ENCODE measurements around the gene NAP1L5.

DNA sequence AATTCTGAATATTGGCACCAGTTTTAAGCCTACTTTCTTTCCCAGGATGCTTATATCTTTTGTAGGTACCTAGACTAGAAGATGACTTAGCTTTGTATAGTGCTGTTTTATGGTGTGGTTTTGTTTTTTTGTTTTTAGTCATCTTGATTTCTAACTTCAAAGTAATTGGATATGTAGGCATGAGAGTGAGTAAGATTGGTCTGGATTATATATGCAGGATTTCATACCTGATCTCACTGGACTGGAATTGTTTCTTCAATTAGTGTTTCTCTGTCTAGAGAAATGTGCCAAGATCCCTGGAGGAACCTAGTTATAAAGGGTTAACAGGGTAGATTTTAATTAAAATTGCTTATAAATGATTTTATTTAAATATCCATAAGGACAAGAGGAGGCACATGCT lies 23.1 kb downstream of the NAP1L5 start:
- TF ChIP-seq, protein P1, sequence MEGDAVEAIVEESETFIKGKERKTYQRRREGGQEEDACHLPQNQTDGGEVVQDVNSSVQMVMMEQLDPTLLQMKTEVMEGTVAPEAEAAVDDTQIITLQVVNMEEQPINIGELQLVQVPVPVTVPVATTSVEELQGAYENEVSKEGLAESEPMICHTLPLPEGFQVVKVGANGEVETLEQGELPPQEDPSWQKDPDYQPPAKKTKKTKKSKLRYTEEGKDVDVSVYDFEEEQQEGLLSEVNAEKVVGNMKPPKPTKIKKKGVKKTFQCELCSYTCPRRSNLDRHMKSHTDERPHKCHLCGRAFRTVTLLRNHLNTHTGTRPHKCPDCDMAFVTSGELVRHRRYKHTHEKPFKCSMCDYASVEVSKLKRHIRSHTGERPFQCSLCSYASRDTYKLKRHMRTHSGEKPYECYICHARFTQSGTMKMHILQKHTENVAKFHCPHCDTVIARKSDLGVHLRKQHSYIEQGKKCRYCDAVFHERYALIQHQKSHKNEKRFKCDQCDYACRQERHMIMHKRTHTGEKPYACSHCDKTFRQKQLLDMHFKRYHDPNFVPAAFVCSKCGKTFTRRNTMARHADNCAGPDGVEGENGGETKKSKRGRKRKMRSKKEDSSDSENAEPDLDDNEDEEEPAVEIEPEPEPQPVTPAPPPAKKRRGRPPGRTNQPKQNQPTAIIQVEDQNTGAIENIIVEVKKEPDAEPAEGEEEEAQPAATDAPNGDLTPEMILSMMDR (IDR thresholded peaks at IDR 0.05) = no peak
- TF ChIP-seq POLR2A (IDR thresholded peaks at IDR 0.05) (no peak), EP300 (IDR thresholded peaks at IDR 0.05) (no peak)

Measured in stomach (tissue), 4 donors.